Left lobe of liver (tissue), 1 donor: ENCODE measurements around the gene KRT16. TPM values are rescaled to one million over a fixed set of nuclear protein-coding genes. Genes with fewer than 3 reads are reported as not detected.

Source experiments
- total RNA-seq: library from RNA; stranded (reverse); gene quantifications from one replicate; pipeline ENCODE4 v1.2.1, GENCODE V29; 2021
- donor health status: DM: no; HTN: yes; CAD: no.

KRT16 gene
- total RNA-seq, 1 donor from 2014 or later: not detected

Other genes with a start within 250 kb of the KRT16 start
- gene KRT33B, start 243.0 kb downstream of the KRT16 start, total RNA-seq: not detected
- gene KRT34, start 230.5 kb downstream of the KRT16 start, total RNA-seq: not detected
- not detected for gene KRT31, start 215.2 kb downstream of the KRT16 start, total RNA-seq
- gene KRT37, start 188.2 kb downstream of the KRT16 start, total RNA-seq: not detected
- gene KRT38, start 171.8 kb downstream of the KRT16 start, total RNA-seq: not detected
- not detected for gene KRT32, start 145.4 kb downstream of the KRT16 start, total RNA-seq
- not detected for gene KRT35, start 131.6 kb downstream of the KRT16 start, total RNA-seq
- not detected for gene KRT36, start 122.9 kb downstream of the KRT16 start, total RNA-seq
- not detected for gene KRT13, start 107.2 kb downstream of the KRT16 start, total RNA-seq
- gene KRT15, start 93.9 kb downstream of the KRT16 start, total RNA-seq: 0.15 TPM
- 5.7 TPM for gene KRT19, start 84.5 kb downstream of the KRT16 start, total RNA-seq
- gene KRT9, start 40.7 kb downstream of the KRT16 start, total RNA-seq: not detected
- not detected for gene KRT14, start 25.9 kb downstream of the KRT16 start, total RNA-seq
- gene KRT17, start 11.8 kb upstream of the KRT16 start, total RNA-seq: not detected
- gene EIF1, start 76.1 kb upstream of the KRT16 start, total RNA-seq: 257 TPM
- not detected for gene GAST, start 99.6 kb upstream of the KRT16 start, total RNA-seq
- not detected for gene HAP1, start 121.9 kb upstream of the KRT16 start, total RNA-seq
- gene JUP, start 173.9 kb upstream of the KRT16 start, total RNA-seq: 72.5 TPM
- 3.3 TPM for gene P3H4, start 199.2 kb upstream of the KRT16 start, total RNA-seq
- 5.1 TPM for gene FKBP10, start 200.2 kb upstream of the KRT16 start, total RNA-seq
- gene NT5C3B, start 223.5 kb upstream of the KRT16 start, total RNA-seq: 24.3 TPM
- not detected for gene KLHL10, start 225.1 kb upstream of the KRT16 start, total RNA-seq